ENCODE data around the gene ADARB2.

Gene ADARB2

DNA sequence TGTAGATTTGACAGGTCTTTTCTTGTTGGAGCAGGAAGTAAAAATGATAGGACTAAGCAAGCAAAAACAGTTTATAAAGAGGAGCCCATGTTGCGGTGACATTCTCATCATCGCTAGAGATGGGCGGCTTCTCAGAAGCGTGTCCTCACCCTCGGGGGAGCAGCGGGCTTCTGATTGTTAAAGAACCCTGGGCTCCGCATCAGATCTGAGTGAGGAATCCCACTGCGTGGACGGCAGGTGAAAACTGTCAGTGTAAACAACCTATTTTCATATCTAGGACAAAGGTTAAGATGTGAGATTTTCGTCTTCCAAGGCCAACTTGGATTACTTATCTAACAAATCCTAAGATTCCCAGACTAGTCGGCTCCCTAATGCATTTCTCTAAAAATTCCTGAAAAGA is 177.6 kb downstream of the ADARB2 start:
- TF ChIP-seq TAF1 (IDR thresholded peaks at IDR 0.05; ENCODE audit: low read depth) (no peak), RAD21 (IDR thresholded peaks at IDR 0.05; ENCODE audit: low read depth) (no peak), TEAD4 (IDR thresholded peaks at IDR 0.05) (no peak), FOXM1 (IDR thresholded peaks at IDR 0.05; ENCODE audit: borderline replicate concordance, low read depth) (no peak), TCF12 (IDR thresholded peaks at IDR 0.05; ENCODE audit: low read depth) (no peak), CEBPB (IDR thresholded peaks at IDR 0.05) (no peak), NFIC (IDR thresholded peaks at IDR 0.05) (no peak), CREB1 (IDR thresholded peaks at IDR 0.05; ENCODE audit: low read depth) (no peak), YY1 (IDR thresholded peaks at IDR 0.05; ENCODE audit: low read depth) (no peak), EP300 (IDR thresholded peaks at IDR 0.05; ENCODE audit: borderline replicate concordance) (no peak), EGR1 (IDR thresholded peaks at IDR 0.05) (no peak), ZBTB7A (IDR thresholded peaks at IDR 0.05; ENCODE audit: low read depth) (no peak)
- TF ChIP-seq, protein P1, sequence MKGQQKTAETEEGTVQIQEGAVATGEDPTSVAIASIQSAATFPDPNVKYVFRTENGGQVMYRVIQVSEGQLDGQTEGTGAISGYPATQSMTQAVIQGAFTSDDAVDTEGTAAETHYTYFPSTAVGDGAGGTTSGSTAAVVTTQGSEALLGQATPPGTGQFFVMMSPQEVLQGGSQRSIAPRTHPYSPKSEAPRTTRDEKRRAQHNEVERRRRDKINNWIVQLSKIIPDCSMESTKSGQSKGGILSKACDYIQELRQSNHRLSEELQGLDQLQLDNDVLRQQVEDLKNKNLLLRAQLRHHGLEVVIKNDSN (IDR thresholded peaks at IDR 0.05): no peak
- TF ChIP-seq, protein P2, sequence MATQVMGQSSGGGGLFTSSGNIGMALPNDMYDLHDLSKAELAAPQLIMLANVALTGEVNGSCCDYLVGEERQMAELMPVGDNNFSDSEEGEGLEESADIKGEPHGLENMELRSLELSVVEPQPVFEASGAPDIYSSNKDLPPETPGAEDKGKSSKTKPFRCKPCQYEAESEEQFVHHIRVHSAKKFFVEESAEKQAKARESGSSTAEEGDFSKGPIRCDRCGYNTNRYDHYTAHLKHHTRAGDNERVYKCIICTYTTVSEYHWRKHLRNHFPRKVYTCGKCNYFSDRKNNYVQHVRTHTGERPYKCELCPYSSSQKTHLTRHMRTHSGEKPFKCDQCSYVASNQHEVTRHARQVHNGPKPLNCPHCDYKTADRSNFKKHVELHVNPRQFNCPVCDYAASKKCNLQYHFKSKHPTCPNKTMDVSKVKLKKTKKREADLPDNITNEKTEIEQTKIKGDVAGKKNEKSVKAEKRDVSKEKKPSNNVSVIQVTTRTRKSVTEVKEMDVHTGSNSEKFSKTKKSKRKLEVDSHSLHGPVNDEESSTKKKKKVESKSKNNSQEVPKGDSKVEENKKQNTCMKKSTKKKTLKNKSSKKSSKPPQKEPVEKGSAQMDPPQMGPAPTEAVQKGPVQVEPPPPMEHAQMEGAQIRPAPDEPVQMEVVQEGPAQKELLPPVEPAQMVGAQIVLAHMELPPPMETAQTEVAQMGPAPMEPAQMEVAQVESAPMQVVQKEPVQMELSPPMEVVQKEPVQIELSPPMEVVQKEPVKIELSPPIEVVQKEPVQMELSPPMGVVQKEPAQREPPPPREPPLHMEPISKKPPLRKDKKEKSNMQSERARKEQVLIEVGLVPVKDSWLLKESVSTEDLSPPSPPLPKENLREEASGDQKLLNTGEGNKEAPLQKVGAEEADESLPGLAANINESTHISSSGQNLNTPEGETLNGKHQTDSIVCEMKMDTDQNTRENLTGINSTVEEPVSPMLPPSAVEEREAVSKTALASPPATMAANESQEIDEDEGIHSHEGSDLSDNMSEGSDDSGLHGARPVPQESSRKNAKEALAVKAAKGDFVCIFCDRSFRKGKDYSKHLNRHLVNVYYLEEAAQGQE (IDR thresholded peaks at IDR 0.05; ENCODE audit: low read depth): no peak

DNA sequence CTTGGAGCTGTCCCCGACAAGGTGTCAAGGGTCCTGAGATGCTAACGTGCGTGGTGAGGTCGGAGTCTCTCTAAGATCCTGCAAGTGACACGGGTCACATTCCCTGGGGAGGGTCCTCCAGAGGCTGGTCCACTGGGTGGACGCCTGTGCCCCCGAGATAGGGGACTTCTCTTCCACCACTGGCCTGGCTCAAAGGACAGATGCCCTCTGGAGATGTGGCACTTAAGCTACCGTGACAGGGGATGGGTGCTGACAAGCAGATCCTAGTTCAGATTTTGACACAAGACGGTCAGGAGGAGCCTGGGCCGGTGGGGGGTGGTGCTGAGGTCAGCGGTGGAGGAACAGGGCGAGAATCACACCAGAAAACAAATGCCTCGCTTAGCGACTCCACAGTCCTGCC is 178.0 kb downstream of the ADARB2 start:
- no peak for TF ChIP-seq EGR1 (IDR thresholded peaks at IDR 0.05)
- TF ChIP-seq, protein P3, sequence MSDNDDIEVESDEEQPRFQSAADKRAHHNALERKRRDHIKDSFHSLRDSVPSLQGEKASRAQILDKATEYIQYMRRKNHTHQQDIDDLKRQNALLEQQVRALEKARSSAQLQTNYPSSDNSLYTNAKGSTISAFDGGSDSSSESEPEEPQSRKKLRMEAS (IDR thresholded peaks at IDR 0.05): no peak

DNA sequence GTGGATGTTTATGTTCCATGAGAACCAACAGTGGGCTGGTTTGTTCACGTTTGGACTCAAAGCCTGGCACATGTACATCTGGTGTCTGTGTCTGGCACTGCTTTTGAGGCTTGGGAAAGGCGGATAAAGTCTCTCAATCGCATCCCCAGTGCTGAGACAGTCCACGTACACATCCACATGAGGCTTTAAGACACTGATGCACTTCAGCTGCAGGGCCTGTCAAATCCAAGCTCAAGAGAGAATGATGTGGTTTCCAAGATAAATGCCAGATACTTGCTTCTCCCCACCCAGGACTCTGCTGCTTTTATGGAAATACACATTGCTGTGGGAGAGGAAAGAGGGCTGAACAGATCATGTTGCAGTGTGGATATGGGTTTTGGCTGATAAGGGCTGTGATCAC is 178.4 kb downstream of the ADARB2 start:
- no peak for TF ChIP-seq FOXM1 (IDR thresholded peaks at IDR 0.05; ENCODE audit: borderline replicate concordance, low read depth)
- no peak for TF ChIP-seq TEAD4 (IDR thresholded peaks at IDR 0.05)
- no peak for TF ChIP-seq YY1 (IDR thresholded peaks at IDR 0.05; ENCODE audit: low read depth)
- no peak for TF ChIP-seq ZBTB7A (IDR thresholded peaks at IDR 0.05; ENCODE audit: low read depth)
- TF ChIP-seq TCF12 (IDR thresholded peaks at IDR 0.05; ENCODE audit: low read depth): no peak
- TF ChIP-seq, protein P1 (IDR thresholded peaks at IDR 0.05): no peak
- TF ChIP-seq, protein P3 (IDR thresholded peaks at IDR 0.05): no peak
- no peak for TF ChIP-seq EGR1 (IDR thresholded peaks at IDR 0.05)
- TF ChIP-seq NFIC (IDR thresholded peaks at IDR 0.05): no peak
- TF ChIP-seq, protein P2 (IDR thresholded peaks at IDR 0.05; ENCODE audit: low read depth): no peak
- no peak for TF ChIP-seq EP300 (IDR thresholded peaks at IDR 0.05; ENCODE audit: borderline replicate concordance)
- no peak for TF ChIP-seq TAF1 (IDR thresholded peaks at IDR 0.05; ENCODE audit: low read depth)
- TF ChIP-seq CEBPB (IDR thresholded peaks at IDR 0.05): no peak
- no peak for TF ChIP-seq CREB1 (IDR thresholded peaks at IDR 0.05; ENCODE audit: low read depth)

DNA sequence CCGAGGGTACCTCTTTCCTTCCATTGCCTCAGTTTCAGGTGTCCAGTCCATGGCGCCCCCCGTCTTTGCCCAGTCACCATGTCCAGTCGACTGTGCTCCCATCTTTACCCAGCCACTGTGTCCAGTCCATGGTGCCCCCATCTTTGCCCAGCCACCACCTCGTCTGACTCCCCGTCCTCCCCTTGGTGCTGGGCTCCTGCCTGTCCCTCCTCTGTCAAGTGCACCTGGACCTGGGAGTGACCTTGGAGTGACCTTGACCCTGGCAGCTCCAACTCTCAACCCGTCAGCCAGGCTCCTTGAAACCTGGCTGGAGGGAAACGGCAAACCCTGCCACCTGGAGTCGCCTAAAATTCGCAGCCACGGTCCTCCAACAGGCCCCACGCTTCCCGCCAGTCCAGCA is 180.2 kb downstream of the ADARB2 start:
- no peak for TF ChIP-seq TCF12 (IDR thresholded peaks at IDR 0.05; ENCODE audit: low read depth)
- TF ChIP-seq, protein P2 (IDR thresholded peaks at IDR 0.05; ENCODE audit: low read depth): no peak
- TF ChIP-seq, protein P3 (IDR thresholded peaks at IDR 0.05): no peak
- TF ChIP-seq CEBPB (IDR thresholded peaks at IDR 0.05): no peak
- TF ChIP-seq EP300 (IDR thresholded peaks at IDR 0.05; ENCODE audit: borderline replicate concordance): no peak
- TF ChIP-seq ZBTB7A (IDR thresholded peaks at IDR 0.05; ENCODE audit: low read depth): no peak
- TF ChIP-seq EGR1 (IDR thresholded peaks at IDR 0.05): no peak
- no peak for TF ChIP-seq YY1 (IDR thresholded peaks at IDR 0.05; ENCODE audit: low read depth)

DNA sequence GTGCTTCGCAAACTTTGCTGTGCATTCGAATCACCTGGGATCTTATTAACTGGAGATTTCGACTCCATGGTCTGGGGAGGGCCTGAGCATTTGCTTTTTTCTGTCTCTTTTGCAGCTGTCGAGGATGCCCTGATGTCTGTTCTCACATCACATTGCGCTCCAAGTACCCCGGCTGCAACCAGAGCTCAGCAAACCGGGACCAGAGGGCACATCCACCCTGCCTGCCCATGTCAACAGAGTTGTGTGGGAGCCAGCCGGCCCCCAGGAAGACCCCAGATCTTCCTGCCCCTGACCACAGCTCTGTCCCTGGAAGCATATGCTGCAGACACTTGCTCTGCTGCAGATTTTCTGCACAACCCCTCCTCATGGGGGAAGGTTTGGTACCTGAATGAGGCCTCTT is 180.8 kb downstream of the ADARB2 start:
- TF ChIP-seq TEAD4 (IDR thresholded peaks at IDR 0.05): no peak
- TF ChIP-seq TAF1 (IDR thresholded peaks at IDR 0.05; ENCODE audit: low read depth): no peak
- no peak for TF ChIP-seq CREB1 (IDR thresholded peaks at IDR 0.05; ENCODE audit: low read depth)
- TF ChIP-seq TCF12 (IDR thresholded peaks at IDR 0.05; ENCODE audit: low read depth): no peak
- TF ChIP-seq EP300 (IDR thresholded peaks at IDR 0.05; ENCODE audit: borderline replicate concordance): no peak
- TF ChIP-seq, protein P1 (IDR thresholded peaks at IDR 0.05): no peak
- TF ChIP-seq ZBTB7A (IDR thresholded peaks at IDR 0.05; ENCODE audit: low read depth): no peak
- no peak for TF ChIP-seq CEBPB (IDR thresholded peaks at IDR 0.05)
- no peak for TF ChIP-seq EGR1 (IDR thresholded peaks at IDR 0.05)
- TF ChIP-seq YY1 (IDR thresholded peaks at IDR 0.05; ENCODE audit: low read depth): no peak
- no peak for TF ChIP-seq FOXM1 (IDR thresholded peaks at IDR 0.05; ENCODE audit: borderline replicate concordance, low read depth)
- TF ChIP-seq, protein P3 (IDR thresholded peaks at IDR 0.05): no peak
- TF ChIP-seq NFIC (IDR thresholded peaks at IDR 0.05): no peak
- TF ChIP-seq RAD21 (IDR thresholded peaks at IDR 0.05; ENCODE audit: low read depth): no peak
- TF ChIP-seq, protein P2 (IDR thresholded peaks at IDR 0.05; ENCODE audit: low read depth): no peak

All from Ishikawa (cell line).